OCI-M1 (cell line): ENCODE data around the gene DDX49.

Experiments used
- DNase-seq: peaks from one replicate; lab custom pipeline; 2025; lab: John Stamatoyannopoulos, UW

Gene DDX49

GRCh38 chr19:18919086-18919899 lies at the start of gene DDX49, which contains the start of gene COPE:
Gene DDX49 (plus strand): TSS chr19:18919715. CDS start chr19:18919742, 27 bp downstream.
Gene COPE (minus strand): TSS chr19:18919387. CDS start chr19:18919348, 39 bp downstream.
- DNase-seq = peak; percentile 99

- DNase-seq = no peak
Observed at GRCh38 chr19:18869781-18870530, 49.6 kb upstream of the DDX49 start.

- DNase-seq = no peak
Observed at GRCh38 chr19:18870531-18871172, 48.9 kb upstream of the DDX49 start.

- DNase-seq = peak; percentile 12
Observed at GRCh38 chr19:18871543-18871942, 48.0 kb upstream of the DDX49 start.

- no peak for DNase-seq
Observed at GRCh38 chr19:18875726-18876125, 43.8 kb upstream of the DDX49 start.

GRCh38 chr19:18876865-18877264 lies 42.6 kb upstream of the DDX49 start:
- no peak for DNase-seq

GRCh38 chr19:18878058-18878797 lies 41.3 kb upstream of the DDX49 start:
- no peak for DNase-seq

GRCh38 chr19:18878858-18879578 lies 40.5 kb upstream of the DDX49 start:
- no peak for DNase-seq

- peak; percentile 73 for DNase-seq
Observed at GRCh38 chr19:18879579-18880373, 39.7 kb upstream of the DDX49 start.

- no peak for DNase-seq
Observed at GRCh38 chr19:18881491-18881890, 38.0 kb upstream of the DDX49 start.

GRCh38 chr19:18883526-18884304 lies 35.8 kb upstream of the DDX49 start:
- DNase-seq = no peak

- DNase-seq = no peak
Observed at GRCh38 chr19:18886972-18887371, 32.5 kb upstream of the DDX49 start.

GRCh38 chr19:18889949-18890745 lies 29.4 kb upstream of the DDX49 start:
- DNase-seq = no peak

- no peak for DNase-seq
Observed at GRCh38 chr19:18893587-18894253, 25.8 kb upstream of the DDX49 start.

GRCh38 chr19:18894254-18895037 lies 25.1 kb upstream of the DDX49 start:
- no peak for DNase-seq

- DNase-seq = peak; percentile 93
Observed at GRCh38 chr19:18895038-18895823, 24.3 kb upstream of the DDX49 start.
